OCI-LY1 (cell line): ENCODE data around the gene CIPC.

Experiments used
- H2AFZ ChIP-seq: fragments of 200-600 bp; sonication (generic), shearing (Covaris generic); 2 replicates; pipeline ENCODE4 v1.6.0; 2014; ENCODE audit warnings: antibody characterized with exemption, mild to moderate bottlenecking, low read length
- H3F3A ChIP-seq: fragments of 200-600 bp; sonication (generic), shearing (Covaris generic); 2 replicates; pipeline ENCODE4 v1.6.0; 2014; ENCODE audit warnings: mild to moderate bottlenecking, antibody characterized with exemption, low read length, moderate library complexity; ENCODE audit not compliant: insufficient read depth
- H3K27ac ChIP-seq: fragments of 200-600 bp; sonication (generic); 2 replicates; pipeline ENCODE4 v1.5.1; 2014; ENCODE audit warnings: low read length, mixed run types, mild to moderate bottlenecking, low read depth; ENCODE audit not compliant: poor library complexity, severe bottlenecking
- H3K27me3 ChIP-seq: fragments of 200-600 bp; sonication (generic); 2 replicates; pipeline ENCODE4 v1.6.0; 2014; ENCODE audit warnings: antibody characterized with exemption, mild to moderate bottlenecking, low read length, moderate library complexity; ENCODE audit not compliant: insufficient read depth
- H3K36me3 ChIP-seq: fragments of 200-600 bp; sonication (generic); 2 replicates; pipeline ENCODE4 v1.6.1; 2014; ENCODE audit warnings: mild to moderate bottlenecking, antibody characterized with exemption, low read length, moderate library complexity, mixed read lengths; ENCODE audit not compliant: insufficient read depth
- H3K4me1 ChIP-seq: fragments of 200-600 bp; sonication (generic); 2 replicates; pipeline ENCODE4 v1.5.1; 2014; ENCODE audit warnings: mild to moderate bottlenecking, low read length, moderate library complexity; ENCODE audit not compliant: insufficient read depth, severe bottlenecking
- H3K4me2 ChIP-seq: fragments of 200-600 bp; sonication (generic), shearing (Covaris generic); 2 replicates; pipeline ENCODE4 v1.6.1; 2014; ENCODE audit warnings: low read length
- H3K4me3 ChIP-seq: fragments of 200-600 bp; sonication (generic); 2 replicates; pipeline ENCODE4 v1.5.1; 2014; ENCODE audit warnings: low read length, low read depth, mild to moderate bottlenecking, mixed read lengths; ENCODE audit not compliant: poor library complexity, severe bottlenecking
- H3K79me2 ChIP-seq: fragments of 200-600 bp; shearing (Covaris generic); 2 replicates; pipeline ENCODE4 v1.6.1; 2016; ENCODE audit warnings: mixed run types, low read length, mixed read lengths; ENCODE audit not compliant: insufficient read depth
- H3K9ac ChIP-seq: fragments of 200-600 bp; sonication (generic), shearing (Covaris generic); 2 replicates; pipeline ENCODE4 v1.6.1; 2014; ENCODE audit warnings: mild to moderate bottlenecking, low read length, mixed read lengths
- H3K9me2 ChIP-seq: fragments of 200-600 bp; sonication (generic), shearing (Covaris generic); 2 replicates; pipeline ENCODE4 v1.6.1; 2014; ENCODE audit warnings: low read depth, mild to moderate bottlenecking, low read length, mixed read lengths
- H3K9me3 ChIP-seq: fragments of 200-600 bp; shearing (Covaris generic); 2 replicates; pipeline ENCODE4 v1.6.1; 2014; ENCODE audit warnings: low read length, mixed read lengths
- H4K20me1 ChIP-seq: fragments of 200-600 bp; sonication (generic), shearing (Covaris generic); 2 replicates; pipeline ENCODE4 v1.6.0; 2016; ENCODE audit warnings: mild to moderate bottlenecking, low read length; ENCODE audit not compliant: insufficient read depth
- EZH2 ChIP-seq: fragments of 200-600 bp; sonication (generic), shearing (Covaris generic); IDR thresholded peaks from 2 replicates; pipeline ENCODE4 v1.8.0; 2017; ENCODE audit warnings: borderline replicate concordance, mixed run types, mild to moderate bottlenecking, antibody characterized with exemption, low read length, moderate library complexity, mixed read lengths
- TF ChIP-seq, protein P1 (sequence below): fragments of 200-600 bp; sonication (generic), shearing (Covaris generic); IDR thresholded peaks from 2 replicates; pipeline ENCODE4 v1.5.1; 2017; ENCODE audit warnings: mild to moderate bottlenecking, antibody characterized with exemption, low read length, moderate library complexity, mixed read lengths

Gene CIPC

GRCh38 chr14:77085538-77085937 lies 12.5 kb upstream of the CIPC start:
- 0 out of 2 replicates have a peak, but pooled peaks cover 6% of the 10 kb centered on the region for H3K27me3 ChIP-seq
- no peaks in the 10 kb centered on the region for H4K20me1 ChIP-seq
- H3K9ac ChIP-seq = no peak overlapping the region
- H2AFZ ChIP-seq = no peak overlapping the region
- H3K4me3 ChIP-seq = no peak overlapping the region
- H3K4me2 ChIP-seq = no peak overlapping the region
- H3K9me3 ChIP-seq = no peaks in the 10 kb centered on the region
- no peaks in the 10 kb centered on the region for H3K36me3 ChIP-seq
- H3K9me2 ChIP-seq = no peaks in the 10 kb centered on the region
- no peak for TF ChIP-seq EZH2
- TF ChIP-seq, protein P1, sequence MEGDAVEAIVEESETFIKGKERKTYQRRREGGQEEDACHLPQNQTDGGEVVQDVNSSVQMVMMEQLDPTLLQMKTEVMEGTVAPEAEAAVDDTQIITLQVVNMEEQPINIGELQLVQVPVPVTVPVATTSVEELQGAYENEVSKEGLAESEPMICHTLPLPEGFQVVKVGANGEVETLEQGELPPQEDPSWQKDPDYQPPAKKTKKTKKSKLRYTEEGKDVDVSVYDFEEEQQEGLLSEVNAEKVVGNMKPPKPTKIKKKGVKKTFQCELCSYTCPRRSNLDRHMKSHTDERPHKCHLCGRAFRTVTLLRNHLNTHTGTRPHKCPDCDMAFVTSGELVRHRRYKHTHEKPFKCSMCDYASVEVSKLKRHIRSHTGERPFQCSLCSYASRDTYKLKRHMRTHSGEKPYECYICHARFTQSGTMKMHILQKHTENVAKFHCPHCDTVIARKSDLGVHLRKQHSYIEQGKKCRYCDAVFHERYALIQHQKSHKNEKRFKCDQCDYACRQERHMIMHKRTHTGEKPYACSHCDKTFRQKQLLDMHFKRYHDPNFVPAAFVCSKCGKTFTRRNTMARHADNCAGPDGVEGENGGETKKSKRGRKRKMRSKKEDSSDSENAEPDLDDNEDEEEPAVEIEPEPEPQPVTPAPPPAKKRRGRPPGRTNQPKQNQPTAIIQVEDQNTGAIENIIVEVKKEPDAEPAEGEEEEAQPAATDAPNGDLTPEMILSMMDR = no peak
- H3K79me2 ChIP-seq = no peaks in the 10 kb centered on the region
- no peak overlapping the region for H3K27ac ChIP-seq
- H3K4me1 ChIP-seq = no peaks in the 10 kb centered on the region
- no peaks in the 10 kb centered on the region for H3F3A ChIP-seq

- H3K79me2 ChIP-seq = no peaks in the 10 kb centered on the region
- H3K4me1 ChIP-seq = no peaks in the 10 kb centered on the region
- H3K9me2 ChIP-seq = no peaks in the 10 kb centered on the region
- no peak overlapping the region for H3K9ac ChIP-seq
- peaks cover 6% of the 10 kb centered on the region; the same call in 1 of the 2 replicates for H3K27me3 ChIP-seq
- no peak overlapping the region for H3K4me2 ChIP-seq
- no peak overlapping the region for H2AFZ ChIP-seq
- TF ChIP-seq, protein P1 = no peak
- TF ChIP-seq EZH2 = no peak
- no peaks in the 10 kb centered on the region for H3K36me3 ChIP-seq
- no peaks in the 10 kb centered on the region for H3F3A ChIP-seq
- H3K4me3 ChIP-seq = no peak overlapping the region
- peaks cover 3% of the 10 kb centered on the region; the same call in 1 of the 2 replicates for H3K9me3 ChIP-seq
- H4K20me1 ChIP-seq = no peaks in the 10 kb centered on the region
- no peak overlapping the region for H3K27ac ChIP-seq
Observed at GRCh38 chr14:77086017-77086727, 11.9 kb upstream of the CIPC start.

DNA sequence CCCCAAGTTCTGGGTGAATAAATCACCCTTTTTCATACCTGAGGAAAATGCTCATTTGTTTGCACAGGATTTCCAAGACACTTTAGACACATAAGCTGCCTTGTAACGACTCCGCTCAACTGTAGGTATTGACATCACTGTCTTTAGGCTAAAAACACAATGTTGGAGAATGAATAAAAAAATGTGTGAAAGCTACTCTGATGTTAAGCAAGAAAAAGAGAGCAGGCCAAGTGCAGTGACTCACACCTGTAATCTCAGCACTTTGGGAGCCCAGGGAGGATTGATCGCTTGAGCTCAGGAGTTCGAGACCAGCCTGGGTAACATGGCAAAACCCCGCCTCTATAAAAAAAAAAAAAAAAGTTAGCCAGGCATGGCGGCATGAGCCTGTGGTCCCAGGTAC lies 11.1 kb upstream of the CIPC start:
- H3K4me3 ChIP-seq = no peak overlapping the region
- TF ChIP-seq EZH2 = no peak
- no peak overlapping the region for H3K9ac ChIP-seq
- H3K27me3 ChIP-seq = peaks cover 6% of the 10 kb centered on the region; the same call in 1 of the 2 replicates
- no peak overlapping the region for H2AFZ ChIP-seq
- no peak overlapping the region for H3K27ac ChIP-seq
- H3K4me2 ChIP-seq = no peak overlapping the region
- H3K79me2 ChIP-seq = no peaks in the 10 kb centered on the region
- no peaks in the 10 kb centered on the region for H3K36me3 ChIP-seq
- H4K20me1 ChIP-seq = no peaks in the 10 kb centered on the region
- no peaks in the 10 kb centered on the region for H3F3A ChIP-seq
- no peaks in the 10 kb centered on the region for H3K4me1 ChIP-seq
- no peaks in the 10 kb centered on the region for H3K9me2 ChIP-seq
- H3K9me3 ChIP-seq = peaks cover 10% of the 10 kb centered on the region; the same call in 1 of the 2 replicates

DNA sequence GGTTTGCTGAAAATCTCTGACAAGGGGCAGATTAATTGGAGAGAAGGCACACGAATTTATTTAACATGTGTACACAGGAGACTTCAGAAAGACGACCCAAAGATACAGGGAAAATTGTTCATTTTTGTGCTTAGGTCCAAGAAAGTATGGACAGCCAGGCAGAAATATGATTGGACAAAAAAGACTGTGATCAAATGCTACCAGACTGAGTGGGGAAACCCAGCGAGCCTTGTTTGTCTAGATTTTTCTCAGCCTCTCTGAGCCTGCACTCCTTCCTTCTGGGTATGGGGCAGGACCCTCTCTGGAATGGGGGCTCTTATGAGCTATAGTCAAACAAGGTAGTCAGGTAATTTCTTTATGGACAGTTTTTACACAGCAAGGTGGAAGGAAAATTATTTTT lies 10.4 kb upstream of the CIPC start:
- Histone ChIP-seq H4K20me1 (no peaks in the 10 kb centered on the region), H3K27me3 (peaks cover 2% of the 10 kb centered on the region; the same call in 1 of the 2 replicates), H3K9me3 (peaks cover 10% of the 10 kb centered on the region; the same call in 1 of the 2 replicates), H3K79me2 (no peaks in the 10 kb centered on the region), H3K4me3 (no peak overlapping the region), H3K4me1 (no peaks in the 10 kb centered on the region), H3K9ac (no peak overlapping the region), H2AFZ (no peak overlapping the region), H3F3A (no peaks in the 10 kb centered on the region), H3K36me3 (no peaks in the 10 kb centered on the region), H3K27ac (no peak overlapping the region), H3K9me2 (no peaks in the 10 kb centered on the region), H3K4me2 (no peak overlapping the region)
- TF ChIP-seq EZH2 = no peak
- TF ChIP-seq, protein P1 = no peak
